ENCODE data around the gene APBB2.

DNA sequence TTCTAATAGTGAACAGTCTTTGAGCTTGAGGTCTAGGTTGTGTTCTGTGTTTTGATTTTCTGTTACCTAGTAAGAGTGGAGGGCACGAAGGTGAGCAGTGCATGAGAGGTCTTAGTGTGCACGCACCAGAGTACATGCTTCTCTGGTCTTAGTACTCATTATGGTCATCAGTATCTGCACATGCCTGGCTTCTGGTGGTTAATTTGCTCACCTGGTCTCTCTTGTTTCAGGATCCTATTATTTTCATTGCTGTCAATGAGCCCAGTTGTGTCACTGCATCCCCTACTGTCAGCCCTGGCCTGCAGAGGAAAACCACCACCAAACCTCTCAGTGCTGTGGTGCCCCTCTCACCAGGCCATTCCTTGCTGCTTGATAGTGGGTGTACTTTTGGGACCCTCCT lies 409.7 kb downstream of the APBB2 start:
- TF ChIP-seq ZNF274 (IDR thresholded peaks at IDR 0.05; ENCODE audit: low read depth, low read length) (no peak), SUZ12 (IDR thresholded peaks at IDR 0.05; ENCODE audit: extremely low read depth, insufficient read depth, insufficient read length) (no peak), YY1 (IDR thresholded peaks at IDR 0.05; ENCODE audit: insufficient read depth, insufficient read length) (no peak)
